K562 (cell line): Measurements from ENCODE around the gene LRRK1. TPM values are rescaled to one million over a fixed set of nuclear protein-coding genes. Genes with fewer than 3 reads are reported as not detected.

ENCODE experiments used
- ATAC-seq: fragments of 200-7000 bp; cut with Tn5 transposase; 3 replicates; pipeline ENCODE4 v1.9.1; 2020; ENCODE audit warnings: moderate library complexity
- BruUV-seq: library from RNA; stranded (reverse); fragments of 400-500 nt; replicated peaks from 2 replicates; lab custom pipeline; 2021; lab: Mats Ljungman, UMichigan
- CTCF ChIA-PET: fragments of 300-600 bp; formaldehyde crosslinking; extraction: SDS; loops from one replicate; lab custom pipeline; 2021; ENCODE audit warnings: low intra/inter-chr PET ratio; lab: Yijun Ruan, JAX
- POLR2A ChIA-PET: fragments of 300-600, 350-650 bp; sonication (Branson Sonifier 250); formaldehyde crosslinking; extraction: SDS; loops from one replicate; lab custom pipeline; 2021; ENCODE audit warnings: antibody characterized with exemption, inconsistent platforms; lab: Yijun Ruan, JAX
- DNase-seq, 4 experiments: peaks; one replicate each; pipeline versions ENCODE4 v3.0.0 to v3.0.0-alpha.2; 2011 to 2018; ENCODE audit warnings: low spot score in 3 of 4, mixed read lengths in 3 of 4; ENCODE audit errors: extremely low read depth in 1 of 4
- FAIRE-seq: peaks from 2 replicates; lab custom pipeline; 2011; peaks lifted over from hg19 to GRCh38; lab: Jason Lieb, UNC
- H2AFZ ChIP-seq: 2 replicates; pipeline ENCODE4 v1.6.0; 2011; ENCODE audit warnings: low read depth, low read length, control low read depth, inconsistent platforms
- H3K27ac ChIP-seq: fragments of 200-600 bp; 3 replicates; pipeline ENCODE4 v1.8.0; 2011; ENCODE audit warnings: low read depth, mild to moderate bottlenecking, control low read depth, inconsistent platforms, low read length, moderate library complexity, mixed read lengths; ENCODE audit errors: extremely low read depth
- H3K27me3 ChIP-seq, 2 experiments: fragments of 300-600 bp in 1 of 2; 2 replicates in 1 of 2; 3 replicates in 1 of 2; pipeline versions ENCODE4 v1.6.0 to v1.8.0; 2011; ENCODE audit warnings: inconsistent platforms in 2 of 2, low read length in 2 of 2, mild to moderate bottlenecking in 1 of 2, mixed read lengths in 1 of 2, moderate library complexity in 1 of 2; ENCODE audit not compliant: control insufficient read depth in 2 of 2, insufficient read depth in 2 of 2
- H3K36me3 ChIP-seq: fragments of 300-600 bp; 3 replicates; pipeline ENCODE4 v1.8.0; 2011; ENCODE audit warnings: mild to moderate bottlenecking, low read length, inconsistent platforms; ENCODE audit not compliant: control insufficient read depth, insufficient read depth
- H3K4me1 ChIP-seq, 2 experiments: fragments of 200-600 bp in 1 of 2; replicated peaks in 1 of 2; 2 replicates in 1 of 2; 3 replicates in 1 of 2; pipeline versions ENCODE4 v1.5.1 to v1.8.0; 2011; ENCODE audit warnings: inconsistent platforms in 2 of 2, low read length in 2 of 2, mild to moderate bottlenecking in 1 of 2, mixed read lengths in 1 of 2, moderate library complexity in 1 of 2; ENCODE audit not compliant: control insufficient read depth in 2 of 2, insufficient read depth in 2 of 2
- H3K4me2 ChIP-seq: 2 replicates; pipeline ENCODE4 v1.6.1; 2011; ENCODE audit warnings: low read length, control low read depth, inconsistent platforms, mixed read lengths; ENCODE audit not compliant: insufficient read depth
- H3K4me3 ChIP-seq: fragments of 200-600 bp; sonication (generic), shearing (Covaris generic); 2 replicates; pipeline ENCODE4 v1.5.1; 2016; ENCODE audit warnings: control low read depth, inconsistent platforms
- H3K79me2 ChIP-seq: fragments of 200-600 bp; 3 replicates; pipeline ENCODE4 v1.8.0; 2011; ENCODE audit warnings: low read length, inconsistent platforms; ENCODE audit not compliant: control insufficient read depth, insufficient read depth
- H3K9ac ChIP-seq, 2 experiments: 2 replicates each; pipeline versions ENCODE4 v1.6.0 to v1.6.1; 2011; ENCODE audit warnings: low read depth in 2 of 2, low read length in 2 of 2, control low read depth in 1 of 2, inconsistent platforms in 1 of 2, mild to moderate bottlenecking in 1 of 2, mixed read lengths in 1 of 2; ENCODE audit not compliant: insufficient read depth in 1 of 2
- H3K9me1 ChIP-seq: one replicate; pipeline ENCODE4 v1.6.0; 2011; ENCODE audit warnings: inconsistent platforms, mild to moderate bottlenecking, low read length, moderate library complexity; ENCODE audit not compliant: control insufficient read depth, insufficient read depth
- H3K9me3 ChIP-seq: replicated peaks from 2 replicates; pipeline ENCODE4 v1.5.1; 2011; ENCODE audit warnings: low read depth, low read length, inconsistent platforms; ENCODE audit not compliant: control insufficient read depth, insufficient read depth
- H4K20me1 ChIP-seq: replicated peaks from 2 replicates; pipeline ENCODE4 v1.6.1; 2011; ENCODE audit warnings: low read length, inconsistent platforms, mixed read lengths; ENCODE audit not compliant: control insufficient read depth, insufficient read depth
- EP400 ChIP-seq: fragments of 450-650 bp; IDR thresholded peaks from 2 replicates; pipeline ENCODE4 v1.6.1; 2017; ENCODE audit warnings: antibody characterized with exemption, mild to moderate bottlenecking, moderate library complexity
- L3MBTL2 ChIP-seq: fragments of 450-650 bp; IDR thresholded peaks from 2 replicates; pipeline ENCODE4 v1.6.1; 2016; ENCODE audit warnings: mild to moderate bottlenecking, moderate library complexity
- MTA3 ChIP-seq: fragments of 450-650 bp; formaldehyde crosslinking; IDR thresholded peaks from 2 replicates; pipeline ENCODE4 v1.6.1; 2017; ENCODE audit warnings: mild to moderate bottlenecking, borderline replicate concordance
- MYBL2 ChIP-seq, 2 experiments: fragments of 450-650 bp in 1 of 2; sonication (generic) in 1 of 2; formaldehyde crosslinking in 1 of 2; IDR thresholded peaks; 2 replicates each; pipeline versions ENCODE4 v1.6.1 to v1.8.1; 2017 to 2022; ENCODE audit warnings: borderline replicate concordance in 1 of 2, inconsistent platforms in 1 of 2, low read depth in 1 of 2, mild to moderate bottlenecking in 1 of 2, missing genetic modification reagents in 1 of 2, moderate library complexity in 1 of 2
- PTTG1 ChIP-seq: fragments of 450-650 bp; IDR thresholded peaks from 2 replicates; pipeline ENCODE4 v1.6.1; 2016; ENCODE audit warnings: low read depth, mild to moderate bottlenecking, missing genetic modification characterization, missing compliant biosample characterization
- ZBTB9 ChIP-seq: fragments of 450-650 bp; formaldehyde crosslinking; IDR thresholded peaks from 2 replicates; pipeline ENCODE4 v1.4.0; 2020; ENCODE audit warnings: mild to moderate bottlenecking, moderate library complexity
- ZNF197 ChIP-seq: fragments of 200-800 bp; sonication (Bioruptor generic); IDR thresholded peaks from 2 replicates; pipeline ENCODE4 v1.6.1; 2016; ENCODE audit warnings: low read depth, missing genetic modification characterization, missing compliant biosample characterization
- ZNF79 ChIP-seq: fragments of 250-450 bp; sonication (Bioruptor Pico); IDR thresholded peaks from 2 replicates; pipeline ENCODE4 v1.4.0; 2020; ENCODE audit warnings: low read depth, mild to moderate bottlenecking, moderate library complexity
- ZSCAN29 ChIP-seq: fragments of 450-650 bp; IDR thresholded peaks from 2 replicates; pipeline ENCODE4 v1.6.1; 2017
- WGBS: fragments of 100-300 bp; shearing (Covaris generic); methylation state at CpG from one replicate; pipeline ENCODE4 v1.1.6; 2016; ENCODE audit warnings: low coverage, mixed read lengths; ENCODE audit not compliant: insufficient coverage; ENCODE audit errors: missing lambda C conversion rate; 5-methylcytosine and 5-hydroxymethylcytosine counted together
- in situ Hi-C: fragments of 300-500 bp; cut with MboI; formaldehyde crosslinking; loops from 4 replicates; pipeline ENCODE4 v1.15.0; 2018; ENCODE audit warnings: inconsistent platforms, mixed read lengths
- intact Hi-C: fragments of 100-400 bp; cut with micrococcal nuclease; formaldehyde crosslinking; loops from 2 replicates; pipeline ENCODE4 v1.14.2; 2022
- polyA plus RNA-seq, 8 experiments: library from polyadenylated mRNA; depleted of rRNA in 4 of 8; stranded (reverse) in 5 of 8; unstranded in 3 of 8; fragments of >200 nt; fragmentation: Nextera tagmentation in 2 of 8; fragmentation: Illumina TruSeq in 1 of 8; extraction: Ambion mirVana in 2 of 8; extraction: Trizol in 1 of 8; gene quantifications; 2 replicates each; pipeline versions ENCODE4 v1.2.1 to v1.2.3, GENCODE V29; 2011 to 2014; ENCODE audit warnings: inconsistent platforms in 1 of 8, missing spikeins in 1 of 8
- total RNA-seq, 7 experiments: library from RNA; depleted of rRNA in 6 of 7; stranded (reverse); fragments of >200 nt in 6 of 7; fragmentation: Illumina TruSeq in 2 of 7; extraction: Trizol in 2 of 7; gene quantifications; 2 replicates each; pipeline versions ENCODE4 v1.2.1 to v1.2.3, GENCODE V29; 2011 to 2021; ENCODE audit warnings: low replicate concordance in 1 of 7

LRRK1 gene
- total and polyA plus RNA-seq, 9 of the 15 experiments (the other 6 are each of a cell fraction or from before 2014, with no cell fraction given): 0.01 to 1.5 (median 0.11) TPM

GRCh38 chr15:100885811-100886210, 33.3 kb upstream of the LRRK1 start (continued):
- TF ChIP-seq MTA3: no peak
- TF ChIP-seq ZSCAN29: no peak

DNA sequence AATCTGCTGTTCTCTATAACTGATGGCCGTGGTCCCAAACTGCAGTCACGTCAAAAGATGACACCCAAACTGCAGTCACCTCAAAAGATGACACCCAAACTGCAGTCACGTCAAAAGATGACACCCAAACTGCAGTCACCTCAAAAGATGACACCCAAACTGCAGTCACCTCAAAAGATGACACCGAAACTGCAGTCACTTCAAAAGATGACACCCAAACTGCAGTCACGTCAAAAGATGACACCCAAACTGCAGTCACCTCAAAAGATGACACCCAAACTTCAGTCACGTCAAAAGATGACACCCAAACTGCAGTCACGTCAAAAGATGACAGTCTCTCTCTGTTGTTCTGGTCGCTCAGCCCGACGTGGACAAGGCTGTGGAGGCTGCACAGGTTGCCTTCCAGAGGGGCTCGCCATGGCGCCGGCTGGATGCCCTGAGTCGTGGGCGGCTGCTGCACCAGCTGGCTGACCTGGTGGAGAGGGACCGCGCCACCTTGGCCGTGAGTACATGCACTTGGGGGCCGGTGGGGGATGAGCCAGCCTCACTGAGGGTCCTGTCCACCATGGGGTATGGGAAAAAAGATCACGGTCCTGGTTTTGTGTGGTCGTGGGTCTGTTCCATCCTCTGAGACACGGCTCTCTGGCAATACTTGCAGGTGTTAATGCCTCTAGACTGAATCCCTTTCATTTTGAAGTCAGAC, 31.8 kb upstream of the LRRK1 start:
- Histone ChIP-seq H2AFZ (no peak overlapping the region), H3K4me1 (no peaks in the 10 kb centered on the region), H3K36me3 (no peaks in the 10 kb centered on the region), H3K27me3 (peaks cover 19 to 62% of the 10 kb centered on the region in 2 experiments), H3K9ac (no peak overlapping the region), H3K9me1 (peaks cover 3% of the 10 kb centered on the region), H4K20me1 (peaks cover 7% of the 10 kb centered on the region; the same call in 1 of the 2 replicates), H3K4me3 (no peak overlapping the region), H3K9me3 (no peaks in the 10 kb centered on the region), H3K4me2 (no peak overlapping the region), H3K79me2 (no peaks in the 10 kb centered on the region), H3K27ac (no peak overlapping the region)
- no peak for FAIRE-seq
- no peak for ATAC-seq
- CTCF ChIA-PET: no interaction called here
- in situ Hi-C loops (no loop called here), intact Hi-C loops (no loop called here)
- POLR2A ChIA-PET: interaction anchor here (0.6 kb wide), 1 partner anchor 120 kb away, joined by 3 read pairs; no protein-coding TSS in a partner anchor
- TF ChIP-seq ZNF197 (no peak), ZNF79 (CRISPR knock-in tag) (no peak), L3MBTL2 (no peak), PTTG1 (tag) (no peak), EP400 (no peak), MYBL2 (IDR thresholded peaks at IDR 0.05; ENCODE audit: low read depth) (no peak), MYBL2 (CRISPR knock-in tag; IDR thresholded peaks at IDR 0.05; ENCODE audit: borderline replicate concordance) (no peak), ZBTB9 (no peak)
- BruUV-seq: no TSS peak
- no peak for DNase-seq
- WGBS: under 1% methylated on average over 21 of the region's 22 CpGs
